ENCODE data around the gene GHR.

GHR gene

DNA sequence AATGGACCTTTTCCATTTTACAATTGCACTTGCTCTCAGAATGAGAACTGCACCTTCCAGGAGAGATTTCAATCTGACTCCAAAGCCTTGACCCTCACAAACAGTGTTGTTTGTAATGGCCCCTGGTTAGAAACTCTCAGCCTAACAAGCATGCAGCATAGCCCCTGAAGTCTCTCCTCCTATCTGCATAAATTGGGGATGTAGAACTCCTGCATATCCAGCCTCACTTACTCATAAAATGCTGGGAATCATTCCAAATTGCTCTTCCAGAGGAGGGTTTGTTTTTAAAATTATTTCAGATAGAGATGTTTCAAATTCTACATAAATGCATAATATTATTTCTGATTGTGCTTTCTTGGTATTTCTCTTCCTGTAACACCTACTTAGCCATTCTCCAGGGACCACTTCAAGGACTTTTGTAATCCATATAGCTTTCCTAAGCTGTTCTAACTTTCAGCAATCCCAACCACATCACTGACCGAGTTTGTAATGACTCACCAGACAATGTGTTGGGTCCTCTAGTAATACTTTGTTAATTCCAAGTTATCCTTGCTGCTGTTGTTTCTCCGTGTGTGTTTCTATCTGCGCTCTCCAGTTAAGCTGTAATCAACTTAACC, 189.6 kb downstream of the GHR start:
- DNase-seq: no peak

DNA sequence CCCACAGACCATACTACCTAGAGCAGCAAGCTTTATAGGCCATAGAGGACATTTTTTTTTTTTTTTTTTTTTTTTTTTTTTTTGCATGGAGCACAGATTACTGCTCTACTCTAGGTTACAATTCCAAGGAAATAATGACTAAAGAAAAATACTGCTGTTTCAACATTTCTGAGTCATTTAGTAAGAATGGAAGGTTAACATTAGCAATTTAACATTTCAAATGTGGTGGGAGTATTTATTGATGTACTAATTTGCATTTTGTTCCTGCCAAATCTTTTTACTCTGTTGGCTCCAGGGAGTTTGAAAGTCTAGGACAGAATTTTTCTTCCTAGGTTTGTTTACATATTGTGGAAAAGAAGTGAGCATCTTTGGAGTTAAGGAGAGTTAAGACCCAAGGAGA, 191.3 kb downstream of the GHR start:
- DNase-seq: no peak

DNA sequence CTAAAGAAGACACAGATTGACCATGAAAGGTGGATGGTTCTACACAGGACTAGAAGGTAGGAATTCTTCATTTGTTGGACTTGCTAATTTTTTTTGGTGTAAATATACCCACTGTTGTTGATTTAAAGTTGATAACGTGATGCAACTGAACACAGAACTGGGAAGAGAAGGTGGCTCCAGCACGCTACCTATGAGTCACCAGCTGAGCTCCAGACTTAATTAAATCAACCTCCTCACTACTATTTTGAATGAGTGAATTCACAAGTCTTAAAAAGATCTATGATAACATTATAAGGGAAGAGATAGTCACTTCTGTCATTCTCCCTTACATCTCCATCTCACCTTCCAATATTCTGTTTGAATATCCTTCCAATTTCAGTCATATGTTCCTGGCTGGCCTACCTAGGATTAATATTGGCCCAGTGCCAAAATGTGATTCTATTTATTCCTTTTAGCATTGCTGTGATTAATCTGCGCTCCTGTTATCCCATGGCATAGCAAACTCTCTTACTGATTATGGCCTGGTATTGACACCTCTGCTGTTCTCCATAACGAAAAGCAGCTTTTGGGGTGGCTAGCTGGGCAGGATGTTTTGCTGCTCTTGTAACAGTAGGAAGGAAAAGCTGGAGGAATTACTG, 197.5 kb downstream of the GHR start:
- no peak for DNase-seq

DNA sequence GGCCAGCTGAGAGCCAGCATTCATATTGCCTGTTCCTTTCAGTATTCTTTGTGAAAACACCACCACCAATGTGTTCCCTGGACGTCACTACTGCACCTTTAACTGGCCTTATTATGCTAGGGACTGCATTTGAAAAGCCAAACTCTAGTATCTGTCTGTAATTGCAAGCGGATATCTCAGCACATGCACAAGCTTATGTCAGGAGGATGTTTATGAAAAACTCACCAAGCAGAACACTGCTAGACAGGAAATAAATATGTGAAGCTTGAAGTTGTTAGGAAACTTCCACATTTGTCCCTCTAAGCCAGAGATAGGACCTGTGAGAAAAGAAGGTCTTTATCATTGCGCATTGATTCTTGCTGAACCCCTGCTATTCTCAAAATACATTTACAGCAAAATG, 198.0 kb downstream of the GHR start:
- DNase-seq: no peak

DNA sequence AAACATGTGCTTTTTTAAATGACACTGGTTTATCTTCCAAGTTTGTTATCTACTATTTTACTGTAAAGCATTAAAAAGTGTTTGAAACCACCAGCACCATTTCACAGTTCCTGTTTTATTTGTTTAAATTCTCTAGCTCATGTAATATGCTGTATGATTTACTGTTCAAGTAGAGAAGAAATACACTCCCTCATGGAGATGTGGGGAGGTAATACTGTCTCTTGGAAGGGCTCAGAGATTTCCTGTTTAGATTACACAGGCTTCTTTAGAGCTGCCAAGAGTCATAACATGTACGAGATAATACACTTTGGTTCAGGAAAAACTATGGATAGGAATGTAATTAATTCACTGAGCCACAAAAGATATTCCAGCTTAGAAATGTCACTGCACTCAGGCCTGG, 198.4 kb downstream of the GHR start:
- no peak for DNase-seq

DNA sequence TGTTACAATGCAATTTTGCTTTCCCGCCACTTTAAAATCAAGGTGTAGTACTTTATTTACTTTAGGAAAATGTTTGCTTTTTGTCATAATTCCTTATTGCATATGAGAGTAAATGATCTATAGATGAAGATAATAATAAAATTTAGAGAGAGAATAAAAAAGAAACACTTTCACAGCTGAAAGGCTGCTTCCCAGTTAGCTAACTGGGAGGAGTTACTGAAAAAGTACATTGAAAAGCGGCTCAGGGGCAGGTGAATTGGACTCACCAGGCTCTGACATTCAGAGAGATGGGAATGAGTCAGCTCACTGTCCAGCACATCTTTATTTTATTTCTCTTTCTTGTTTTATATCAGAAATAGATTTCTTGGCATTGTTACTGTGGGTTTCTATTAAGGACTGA, 201.7 kb downstream of the GHR start:
- no peak for DNase-seq

DNA sequence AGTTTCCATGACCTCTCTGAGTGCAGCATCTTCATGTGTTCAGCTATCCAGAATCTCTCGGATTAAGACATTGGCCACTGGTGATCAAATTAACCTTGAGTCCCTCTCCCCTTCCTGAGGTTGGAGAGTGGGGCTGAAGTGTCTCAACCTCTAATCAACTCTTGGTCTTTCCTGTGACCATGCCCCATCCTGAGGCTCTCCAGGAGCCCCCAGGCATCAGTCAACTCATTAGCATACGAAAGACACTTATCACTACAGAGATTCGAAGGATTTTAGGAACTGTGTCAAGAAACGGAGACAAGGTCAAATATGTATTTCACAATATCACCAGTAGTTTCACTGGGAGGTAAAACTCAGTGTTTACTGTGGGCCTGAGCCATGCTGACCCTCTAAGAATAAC, 203.2 kb downstream of the GHR start:
- DNase-seq: no peak

DNA sequence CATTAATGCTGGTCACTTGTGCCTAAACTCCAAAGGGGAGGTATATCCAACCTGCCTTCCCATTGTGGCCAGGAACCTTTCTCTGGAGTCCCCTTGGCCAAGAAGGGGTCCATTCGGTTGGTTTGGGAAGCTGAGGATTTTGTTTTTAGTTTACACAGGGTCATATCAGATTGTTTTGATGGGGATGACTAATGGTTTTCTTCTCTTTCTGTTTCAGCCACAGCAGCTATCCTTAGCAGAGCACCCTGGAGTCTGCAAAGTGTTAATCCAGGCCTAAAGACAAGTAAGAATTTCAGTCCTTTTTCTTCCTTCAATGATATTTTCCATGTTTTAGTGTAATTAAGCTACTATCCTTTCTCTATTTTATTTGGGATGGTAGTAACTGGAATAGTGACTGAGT, 205.6 kb downstream of the GHR start:
- DNase-seq: no peak

DNA sequence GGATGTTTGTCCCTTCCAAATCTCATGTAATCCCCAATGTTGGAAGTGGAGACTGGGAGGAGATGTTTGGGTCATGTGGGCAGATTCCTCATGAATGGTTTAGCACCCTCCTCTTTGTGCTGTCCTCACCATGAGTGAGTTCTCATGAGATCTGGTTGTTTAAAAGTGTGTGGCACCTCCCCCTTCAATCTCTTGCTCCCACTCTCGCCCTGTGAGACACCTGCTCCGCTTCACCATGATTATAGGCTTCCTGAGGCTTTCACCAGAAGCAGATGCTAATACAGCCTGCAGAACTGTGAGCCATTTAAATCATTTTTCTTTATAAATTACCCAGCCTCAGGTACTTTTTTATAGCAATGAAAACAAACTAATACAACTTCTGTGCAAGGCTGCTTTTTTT, 206.0 kb downstream of the GHR start:
- no peak for DNase-seq

DNA sequence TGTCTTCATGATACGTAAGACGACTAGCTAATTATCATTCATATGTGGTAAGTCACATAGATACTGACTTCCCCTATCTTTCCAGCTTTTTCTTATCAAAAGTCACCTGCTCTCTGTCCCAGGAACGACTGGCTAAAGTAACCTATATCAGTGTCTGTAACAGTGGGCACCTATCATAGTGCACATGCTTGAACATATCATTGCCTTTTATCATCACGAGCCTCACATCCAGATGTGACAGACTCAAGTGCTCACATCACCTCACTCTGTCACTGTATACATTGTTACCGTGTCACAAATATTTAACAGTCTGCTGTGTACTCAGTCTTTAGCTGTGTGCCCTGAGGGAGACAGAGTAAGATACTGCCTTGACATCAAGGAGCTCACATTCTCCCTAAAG, 208.0 kb downstream of the GHR start:
- DNase-seq: no peak

DNA sequence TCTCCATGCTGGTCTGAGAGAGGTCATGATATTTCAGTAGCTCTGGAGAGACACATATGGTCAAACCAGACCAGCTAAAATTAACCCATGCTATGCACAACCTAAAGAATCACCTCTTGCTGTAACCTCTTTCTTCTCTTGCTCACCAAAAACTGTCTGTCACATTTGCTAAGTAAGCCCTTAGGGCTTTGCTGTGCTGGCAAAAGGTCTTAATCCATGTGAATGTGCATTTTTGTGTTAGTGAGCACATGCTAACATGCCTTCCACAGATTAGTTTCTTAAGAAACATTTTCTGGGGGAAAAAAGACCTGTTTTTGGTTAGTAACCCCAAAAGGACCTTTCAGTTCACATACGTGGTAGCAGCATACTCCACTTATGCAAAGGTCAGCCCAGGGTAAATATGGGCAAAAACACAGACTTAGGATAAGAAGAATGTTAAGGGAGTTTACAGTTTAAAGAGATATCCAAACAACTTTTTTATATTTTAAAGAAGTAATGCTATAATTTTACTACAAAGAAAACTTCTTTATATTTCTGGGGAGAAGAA, 209.2 kb downstream of the GHR start:
- no peak for DNase-seq

DNA sequence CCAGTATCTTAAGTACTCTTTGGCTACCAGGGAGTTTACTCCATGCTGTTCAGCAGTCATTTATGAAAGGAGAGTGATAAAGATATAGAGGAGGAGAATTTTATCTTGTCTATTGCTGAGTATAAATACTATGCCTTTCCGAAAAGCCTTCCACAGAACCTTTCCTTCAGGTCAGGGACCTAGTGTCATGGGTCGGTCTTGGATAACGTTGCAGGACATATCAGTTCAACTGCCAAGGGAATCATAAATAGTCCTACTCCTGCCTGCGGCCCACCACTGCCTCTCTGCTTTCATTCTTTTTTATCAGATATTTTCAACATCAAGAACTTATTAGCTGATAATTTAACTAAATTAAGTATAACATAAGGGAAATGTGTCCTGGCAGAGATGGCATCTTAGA, 211.3 kb downstream of the GHR start:
- no peak for DNase-seq

DNA sequence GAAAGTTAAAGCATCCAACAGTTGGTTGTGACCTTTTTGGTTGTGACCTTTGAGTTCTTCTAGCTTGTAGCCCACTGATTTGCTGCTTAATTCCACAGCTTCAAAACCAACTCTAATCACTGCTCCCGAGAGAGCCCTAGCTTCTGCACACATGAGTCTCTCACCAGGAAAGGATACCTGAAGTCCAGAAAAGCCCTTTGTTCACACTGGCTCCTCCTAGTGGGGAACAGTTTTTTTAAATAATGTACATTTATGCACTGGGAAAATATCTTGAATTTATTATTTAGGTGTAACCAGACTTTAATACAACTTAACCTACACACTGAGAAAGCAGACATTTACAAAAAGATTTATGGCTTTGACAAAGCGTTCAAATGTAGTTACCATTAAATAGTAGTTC, 213.2 kb downstream of the GHR start:
- no peak for DNase-seq

DNA sequence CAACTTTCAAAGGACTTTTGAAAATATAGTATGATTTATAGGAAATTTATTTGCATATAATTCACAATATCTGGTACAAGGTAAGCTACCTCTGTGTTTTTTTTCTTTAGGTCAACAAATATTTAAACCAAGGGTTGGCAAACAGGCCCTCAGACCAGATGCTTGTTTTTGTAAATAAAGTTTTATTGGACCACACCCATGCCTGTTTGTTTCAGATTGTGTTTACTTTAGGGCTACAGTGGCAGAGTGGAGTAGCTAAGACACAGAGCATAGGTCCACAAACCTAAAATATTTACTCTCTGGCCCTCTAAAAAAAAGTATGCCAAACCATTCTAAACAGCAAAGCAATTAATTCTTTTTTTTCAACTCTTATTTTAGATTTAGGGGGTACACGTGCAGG, 213.7 kb downstream of the GHR start:
- no peak for DNase-seq

DNA sequence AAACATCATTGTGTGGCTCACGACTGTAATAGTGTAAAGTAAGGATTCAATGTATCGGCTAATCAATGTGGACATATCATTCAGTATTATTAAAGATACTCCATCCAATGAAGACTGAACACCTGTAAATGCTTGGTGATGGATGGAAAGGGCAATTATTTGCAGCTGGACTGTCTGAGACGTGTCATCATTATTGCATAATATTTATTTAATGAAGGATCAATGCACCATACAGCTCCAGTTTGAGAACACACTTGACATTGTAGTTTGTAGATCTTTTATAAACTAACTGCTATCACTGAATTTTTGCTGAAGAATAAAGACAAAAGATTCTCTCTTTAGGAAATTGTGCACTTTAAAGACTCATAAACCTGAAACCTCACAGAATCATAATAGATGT, 215.7 kb downstream of the GHR start:
- no peak for DNase-seq

DNA sequence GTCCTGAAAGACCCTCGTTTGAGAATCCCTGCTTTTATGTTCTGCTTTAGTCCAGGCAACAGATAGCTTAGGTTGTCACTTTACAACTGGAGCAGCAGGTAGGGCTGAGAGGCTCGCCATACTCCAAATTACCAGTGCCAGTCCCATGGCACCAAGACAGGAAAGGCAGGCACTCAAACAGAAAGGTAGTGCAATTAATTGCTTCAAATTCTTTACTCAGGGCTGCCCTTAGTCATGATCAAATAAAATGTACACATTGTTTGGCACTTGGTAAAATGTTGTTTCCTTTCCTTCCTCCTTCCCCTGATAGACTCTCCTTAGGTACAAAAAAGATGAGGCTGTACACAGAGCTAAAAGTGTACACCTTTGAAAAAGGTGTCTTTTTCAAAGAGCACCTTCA, 217.6 kb downstream of the GHR start:
- no peak for DNase-seq

DNA sequence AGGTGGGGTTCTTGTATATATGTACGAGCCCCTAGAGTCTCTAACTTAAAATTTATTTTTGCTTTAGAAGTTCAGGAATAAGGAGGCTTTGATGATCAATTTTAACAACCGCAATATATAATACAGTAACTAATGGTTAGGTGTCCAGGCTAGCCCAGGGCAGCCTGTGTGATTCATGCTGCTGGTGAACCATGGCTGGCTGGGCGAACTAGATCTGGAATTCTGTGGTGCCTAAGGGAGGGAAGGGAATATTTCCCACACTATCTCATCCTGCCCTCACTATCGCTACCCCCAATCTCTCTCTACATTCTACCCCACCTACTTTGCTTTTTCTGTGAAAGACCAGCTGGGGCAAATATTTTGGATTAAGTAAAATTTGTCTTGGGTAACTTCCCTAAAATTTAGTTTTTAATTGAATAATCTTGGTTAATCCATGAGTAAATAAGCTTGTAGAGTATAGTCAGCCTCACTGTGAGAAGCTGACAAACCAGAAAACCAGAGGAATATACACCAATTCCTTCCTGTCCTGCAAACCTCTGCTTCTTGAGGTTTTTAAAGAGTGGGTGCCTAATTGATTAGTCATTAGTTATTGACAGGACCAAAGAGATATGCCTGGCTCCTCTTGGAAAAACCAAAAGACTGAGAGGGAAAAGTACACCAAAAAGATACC, 218.2 kb downstream of the GHR start:
- DNase-seq: no peak

DNA sequence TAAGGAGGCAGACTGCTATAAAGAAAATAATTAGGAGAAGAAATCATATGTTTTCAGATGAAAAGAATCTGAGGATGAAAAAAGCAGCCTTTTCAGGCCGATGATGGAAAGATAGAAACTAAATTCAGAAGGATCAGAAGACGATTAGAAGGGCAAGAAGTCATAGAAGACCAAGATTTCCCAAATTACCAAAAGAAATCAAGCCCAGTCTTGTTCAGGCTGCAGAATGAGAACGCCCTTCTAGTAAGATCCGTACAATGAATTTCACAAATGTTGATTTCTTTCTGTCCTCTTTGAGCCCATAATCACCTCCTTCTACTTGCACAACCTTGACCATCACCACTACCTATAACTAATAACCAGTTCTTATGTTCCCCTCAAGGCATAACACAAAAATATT, 218.8 kb downstream of the GHR start:
- DNase-seq: no peak

DNA sequence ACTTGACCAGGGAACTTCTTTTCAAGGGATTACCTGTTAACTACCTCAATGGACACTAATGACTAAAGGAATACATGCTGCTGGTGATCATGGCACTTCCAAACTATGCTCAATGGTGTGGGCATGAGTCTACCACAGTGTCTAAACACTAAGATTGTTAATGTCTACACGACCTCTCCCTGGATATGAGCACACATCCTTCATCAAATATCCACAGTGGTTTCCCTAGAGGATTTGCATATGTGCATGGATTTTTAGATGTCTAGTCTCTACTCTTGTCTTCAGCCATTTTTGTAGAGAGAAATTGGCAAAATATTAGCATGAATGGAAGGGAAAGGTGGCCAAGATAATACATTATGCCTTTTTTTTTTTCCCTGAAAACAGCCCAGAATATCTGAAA, 220.1 kb downstream of the GHR start:
- DNase-seq: no peak

DNA sequence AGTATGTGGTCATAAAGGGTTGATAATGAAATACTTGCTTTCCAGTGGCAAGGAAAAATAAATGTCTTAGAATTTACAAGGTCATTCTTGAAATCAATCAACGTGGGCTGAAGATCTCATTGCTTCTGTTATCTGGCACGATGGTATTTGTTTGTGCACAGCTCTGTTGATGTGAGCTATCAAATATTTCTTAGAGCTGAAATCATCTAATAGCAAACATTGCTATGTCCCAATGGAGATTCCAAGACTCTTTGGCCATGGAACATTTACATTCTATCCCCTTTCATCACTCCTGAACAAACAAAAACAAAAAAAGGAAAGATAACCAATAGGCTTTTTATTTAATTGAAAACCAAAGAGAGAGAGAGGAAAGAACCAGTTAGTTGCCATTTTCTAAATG, 221.9 kb downstream of the GHR start:
- DNase-seq: no peak

DNA sequence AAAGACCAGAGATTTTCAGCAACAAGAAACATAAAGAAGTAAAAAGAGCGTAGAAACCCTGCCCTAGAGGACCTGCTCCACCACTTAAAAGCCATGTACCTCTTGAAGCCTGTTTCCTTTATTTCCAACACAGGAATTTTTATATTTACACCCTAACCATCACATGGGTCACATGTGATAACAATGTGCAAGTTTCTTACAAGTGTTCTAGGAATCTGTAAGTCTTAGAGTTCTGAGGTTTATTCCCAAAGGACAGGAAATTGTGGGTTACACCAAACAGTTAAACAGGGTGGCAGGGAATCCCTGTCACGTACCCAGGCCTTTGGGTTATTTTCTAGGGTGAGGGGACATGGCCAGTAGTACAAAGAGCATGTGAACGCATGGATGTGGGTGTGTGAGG, 224.8 kb downstream of the GHR start:
- DNase-seq: no peak

DNA sequence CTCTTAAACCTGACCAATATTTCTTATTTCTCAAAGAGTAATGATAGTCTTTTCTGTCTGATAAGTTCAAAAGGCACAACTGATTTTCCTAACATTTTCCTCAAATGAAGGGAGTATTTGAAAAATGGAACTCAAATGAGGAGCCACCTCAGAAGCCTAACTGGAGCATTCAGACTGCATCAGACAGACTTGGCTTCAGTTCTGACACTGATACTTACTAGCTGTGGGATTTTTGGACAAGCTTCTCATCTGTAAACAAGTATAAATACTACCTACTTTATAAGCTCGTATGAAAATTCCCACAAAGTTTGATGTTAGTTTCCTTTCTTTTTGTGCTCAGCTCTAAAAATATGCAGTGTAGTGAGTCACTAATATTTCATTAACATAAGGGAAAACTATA, 225.7 kb downstream of the GHR start:
- no peak for DNase-seq

DNA sequence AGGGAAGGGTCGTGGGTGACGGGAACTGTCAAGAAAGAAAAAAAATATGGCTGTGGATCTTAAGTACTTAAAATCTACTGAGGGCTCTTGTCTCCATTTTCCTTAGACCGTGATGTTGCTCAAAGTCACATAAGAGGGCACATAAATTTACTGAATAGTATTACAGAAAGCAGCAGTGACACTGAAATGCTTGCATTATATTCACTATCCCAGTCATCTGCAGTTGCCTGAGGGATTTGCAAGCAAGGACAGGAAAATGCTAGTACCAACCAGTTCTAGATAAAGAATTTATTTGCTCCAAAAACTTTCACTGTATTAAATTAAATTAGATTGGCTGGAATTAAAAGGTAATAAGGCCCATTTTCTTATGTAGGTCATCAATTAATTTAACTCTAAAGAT, 226.8 kb downstream of the GHR start:
- DNase-seq: no peak

DNA sequence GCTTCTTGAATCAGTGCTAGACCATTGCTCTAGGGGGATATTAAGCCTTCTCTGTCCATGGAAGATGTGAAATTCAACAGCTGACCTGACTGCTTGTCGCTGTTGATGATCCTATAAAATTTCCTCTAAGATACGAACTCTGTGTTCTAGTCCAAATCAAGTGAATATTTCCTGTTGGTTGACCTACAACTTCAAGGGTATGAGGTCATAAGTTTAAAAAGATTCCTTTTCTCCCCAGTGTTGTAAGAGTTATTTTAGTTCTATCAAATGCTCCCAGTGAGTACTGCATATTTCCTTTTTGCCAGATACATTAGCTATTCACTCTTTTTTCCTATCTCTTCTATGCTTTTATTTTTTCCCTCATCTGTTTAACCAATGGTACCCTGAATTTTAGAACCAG, 230.5 kb downstream of the GHR start:
- DNase-seq: no peak

DNA sequence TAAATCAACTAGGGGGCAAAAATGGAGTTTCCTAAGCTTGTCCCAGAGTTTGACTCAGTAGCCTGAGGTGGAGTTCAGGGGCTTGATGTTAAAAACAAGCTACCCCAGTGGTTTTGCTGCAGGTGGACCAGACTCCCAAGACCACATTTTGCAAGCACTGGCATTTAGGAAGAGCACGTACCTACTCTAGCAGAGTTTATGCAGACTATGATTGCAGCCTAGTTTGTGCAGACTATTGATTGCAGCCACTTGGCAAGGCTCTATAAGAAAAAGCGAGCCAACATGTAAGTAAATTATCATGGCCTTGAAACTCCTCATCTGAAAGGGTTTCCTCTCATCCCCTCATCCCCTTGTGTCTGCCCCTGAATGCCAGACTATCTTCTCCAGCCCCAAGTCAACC, 231.4 kb downstream of the GHR start:
- DNase-seq: no peak

Measured in activated gamma-delta T cell treated with Interleukin-2 at 50 U/mL for 16 hours (primary cell).